GM23248 (cell line): ENCODE data around the gene LENG9. TPM values are rescaled to one million over a fixed set of nuclear protein-coding genes. Genes with fewer than 3 reads are reported as not detected.

Experiments used
- DNase-seq: peaks from one replicate; pipeline ENCODE4 v3.0.0-alpha.2; 2015
- H2AFZ ChIP-seq: fragments of 200-600 bp; sonication (generic); 2 replicates; pipeline ENCODE4 v1.6.1; 2016; ENCODE audit warnings: antibody characterized with exemption
- H3F3A ChIP-seq: fragments of 200-600 bp; sonication (generic); 2 replicates; pipeline ENCODE4 v1.6.1; 2016; ENCODE audit warnings: mild to moderate bottlenecking, antibody characterized with exemption, mixed run types; ENCODE audit not compliant: insufficient read depth
- H3K27ac ChIP-seq: fragments of 200-600 bp; sonication (generic); 2 replicates; pipeline ENCODE4 v1.5.1; 2016; ENCODE audit warnings: mild to moderate bottlenecking
- H3K27me3 ChIP-seq: fragments of 200-600 bp; sonication (generic); replicated peaks from 2 replicates; pipeline ENCODE4 v1.6.1; 2016; ENCODE audit warnings: mild to moderate bottlenecking; ENCODE audit not compliant: insufficient read depth
- H3K36me3 ChIP-seq: fragments of 200-600 bp; sonication (generic); 2 replicates; pipeline ENCODE4 v1.6.1; 2016; ENCODE audit warnings: low read depth, mild to moderate bottlenecking
- H3K4me1 ChIP-seq: fragments of 200-600 bp; sonication (generic); 2 replicates; pipeline ENCODE4 v1.6.1; 2016; ENCODE audit warnings: mild to moderate bottlenecking; ENCODE audit not compliant: insufficient read depth
- H3K4me2 ChIP-seq: fragments of 200-600 bp; sonication (generic); one replicate; pipeline ENCODE4 v1.6.1; 2016; ENCODE audit warnings: mild to moderate bottlenecking; ENCODE audit not compliant: unreplicated experiment
- H3K4me3 ChIP-seq: fragments of 200-600 bp; sonication (generic); 2 replicates; pipeline ENCODE4 v1.5.1; 2016; ENCODE audit warnings: mild to moderate bottlenecking
- H3K79me2 ChIP-seq: fragments of 200-600 bp; sonication (generic); 2 replicates; pipeline ENCODE4 v1.6.1; 2016; ENCODE audit warnings: mild to moderate bottlenecking; ENCODE audit not compliant: insufficient read depth
- H3K9ac ChIP-seq: fragments of 200-600 bp; sonication (generic); 2 replicates; pipeline ENCODE4 v1.6.1; 2016; ENCODE audit warnings: mild to moderate bottlenecking
- H3K9me2 ChIP-seq: fragments of 200-600 bp; sonication (generic); 2 replicates; pipeline ENCODE4 v1.6.1; 2016; ENCODE audit warnings: mixed run types, mild to moderate bottlenecking, moderate library complexity; ENCODE audit not compliant: insufficient read depth
- H3K9me3 ChIP-seq: fragments of 200-600 bp; sonication (generic); one replicate; pipeline ENCODE4 v1.6.1; 2017; ENCODE audit warnings: low read depth
- H4K20me1 ChIP-seq: fragments of 200-600 bp; sonication (generic); 2 replicates; pipeline ENCODE4 v1.6.0; 2016; ENCODE audit not compliant: insufficient read depth
- EZH2 ChIP-seq: fragments of 200-600 bp; sonication (generic); IDR thresholded peaks from 2 replicates; pipeline ENCODE4 v1.6.1; 2018; ENCODE audit warnings: antibody characterized with exemption, mild to moderate bottlenecking; ENCODE audit not compliant: insufficient read depth, poor library complexity, severe bottlenecking
- EZH2phosphoT487 ChIP-seq: fragments of 200-600 bp; sonication (generic); IDR thresholded peaks from 2 replicates; pipeline ENCODE4 v1.6.1; 2018; ENCODE audit warnings: antibody characterized with exemption, moderate library complexity, mild to moderate bottlenecking, low read depth; ENCODE audit not compliant: insufficient read depth
- WGBS, 2 experiments: methylation state at CpG; one replicate each; pipeline ENCODE4 v1.1.6; 2015 to 2017; ENCODE audit warnings: low lambda C conversion rate in 2 of 2, low coverage in 1 of 2; ENCODE audit errors: missing lambda C conversion rate in 2 of 2; 5-methylcytosine and 5-hydroxymethylcytosine counted together
- in situ Hi-C: fragments of 300-500 bp; cut with MboI; formaldehyde crosslinking; loops from 2 replicates; pipeline ENCODE4 v1.15.0; 2020
- polyA plus RNA-seq: library from polyadenylated mRNA; unstranded; fragments of >200 nt; fragmentation: Nextera tagmentation; extraction: Ambion mirVana; gene quantifications from 2 replicates; pipeline ENCODE4 v1.2.1, GENCODE V29; 2016
- total RNA-seq: library from RNA; depleted of rRNA; stranded (reverse); fragments of >200 nt; shearing (Covaris generic); gene quantifications from 2 replicates; pipeline ENCODE4 v1.2.3, GENCODE V29; 2014

The LENG9 gene
- total and polyA plus RNA-seq, 2 experiments from 2014 or later, result 0.41 to 13.5 TPM

DNA sequence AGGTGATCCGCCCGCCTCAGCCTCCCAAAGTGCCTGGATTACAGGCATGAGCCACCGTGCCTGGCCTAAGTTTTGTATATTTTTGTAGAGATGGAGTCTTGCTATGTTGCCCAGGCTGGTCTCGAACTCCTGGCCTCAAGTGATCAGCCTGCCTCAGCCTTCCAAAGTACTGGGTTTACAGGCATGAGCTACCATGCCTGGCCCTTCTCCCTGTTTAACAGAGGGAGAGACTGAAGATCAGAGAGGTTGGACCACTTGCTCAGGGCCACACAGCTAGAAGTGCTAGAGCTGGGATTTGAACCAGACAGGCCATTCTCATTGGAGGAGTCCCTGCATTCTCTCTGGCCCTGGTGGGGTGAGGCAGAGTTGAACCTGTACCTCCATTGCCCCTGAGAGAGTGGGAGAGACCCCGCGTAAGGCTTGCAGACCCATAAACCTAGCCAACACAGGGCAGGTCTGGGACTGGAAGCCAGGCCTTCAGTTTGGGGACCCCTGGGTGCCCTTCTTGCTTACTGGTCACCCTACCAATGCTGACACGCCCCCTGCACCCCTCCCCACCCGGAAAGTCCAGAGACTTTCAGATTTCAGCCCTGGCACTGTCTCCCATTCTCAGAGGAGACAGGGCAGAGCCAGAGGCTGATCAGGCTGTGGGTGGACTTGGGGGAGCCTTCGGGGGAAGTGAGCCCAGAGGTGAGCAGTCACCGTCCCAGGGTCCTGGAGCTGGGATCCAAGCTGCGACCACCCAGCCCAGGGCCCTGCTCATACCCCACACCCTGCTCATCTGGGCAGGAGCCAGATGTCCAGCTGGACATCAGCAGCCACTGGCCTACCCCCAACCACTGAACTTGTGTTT is 35.0 kb downstream of the LENG9 start:
- TF ChIP-seq EZH2phosphoT487 (no peak), EZH2 (no peak)
- no peaks in the 10 kb centered on the region; the same call in 1 of the 2 replicates for H3K27me3 ChIP-seq

DNA sequence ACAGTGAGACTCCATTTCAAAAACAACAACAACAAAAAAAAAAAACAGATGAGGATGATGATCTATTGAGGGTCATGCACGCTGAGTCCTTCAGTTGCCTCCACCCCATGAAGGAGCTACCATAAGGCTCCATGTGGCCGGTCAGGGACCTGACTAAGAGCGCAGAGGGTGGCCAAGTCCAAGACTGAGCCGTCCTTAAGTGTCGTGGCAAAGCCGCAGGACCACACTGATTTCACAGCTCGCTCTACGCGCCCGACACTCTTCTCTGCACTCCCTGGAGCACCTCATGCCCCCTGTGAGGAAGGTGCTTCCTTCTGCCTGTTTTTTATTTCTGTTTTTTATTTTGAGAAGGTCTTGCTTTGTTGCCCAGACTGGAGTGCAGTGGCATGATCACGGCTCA is 36.0 kb downstream of the LENG9 start:
- 84 to 85% methylated on average over 11 of the region's 11 CpGs for WGBS, 2 experiments
- Histone ChIP-seq H3K4me2 (no peak overlapping the region), H3K4me3 (no peak overlapping the region), H2AFZ (no peak overlapping the region), H3K27me3 (no peaks in the 10 kb centered on the region; the same call in 1 of the 2 replicates), H3F3A (no peaks in the 10 kb centered on the region), H3K9ac (no peak overlapping the region), H3K9me3 (no peaks in the 10 kb centered on the region), H3K36me3 (no peaks in the 10 kb centered on the region), H3K4me1 (no peaks in the 10 kb centered on the region), H3K79me2 (no peaks in the 10 kb centered on the region), H4K20me1 (no peaks in the 10 kb centered on the region), H3K9me2 (no peaks in the 10 kb centered on the region), H3K27ac (no peak overlapping the region)
- in situ Hi-C loops, result no loop called here
- DNase-seq, result no peak
- TF ChIP-seq EZH2phosphoT487 (no peak), EZH2 (no peak)

More for the DNA sequence above, 35.0 kb downstream of the LENG9 start:
- no peaks in the 10 kb centered on the region for H3K9me3 ChIP-seq
- H3K4me3 ChIP-seq, result no peak overlapping the region
- H3K4me2 ChIP-seq, result no peak overlapping the region
- H3K4me1 ChIP-seq, result no peaks in the 10 kb centered on the region
- no peaks in the 10 kb centered on the region for H3K79me2 ChIP-seq
- H3K27ac ChIP-seq, result no peak overlapping the region
- H3K36me3 ChIP-seq, result no peaks in the 10 kb centered on the region
- DNase-seq, result no peak
- no peaks in the 10 kb centered on the region for H3K9me2 ChIP-seq
- no peaks in the 10 kb centered on the region for H4K20me1 ChIP-seq
- in situ Hi-C loops, result no loop called here
- no peaks in the 10 kb centered on the region for H3F3A ChIP-seq
- 52 to 58% methylated on average over 9 to 11 of the region's 11 CpGs for WGBS, 2 experiments
- no peak overlapping the region for H3K9ac ChIP-seq
- H2AFZ ChIP-seq, result no peak overlapping the region

DNA sequence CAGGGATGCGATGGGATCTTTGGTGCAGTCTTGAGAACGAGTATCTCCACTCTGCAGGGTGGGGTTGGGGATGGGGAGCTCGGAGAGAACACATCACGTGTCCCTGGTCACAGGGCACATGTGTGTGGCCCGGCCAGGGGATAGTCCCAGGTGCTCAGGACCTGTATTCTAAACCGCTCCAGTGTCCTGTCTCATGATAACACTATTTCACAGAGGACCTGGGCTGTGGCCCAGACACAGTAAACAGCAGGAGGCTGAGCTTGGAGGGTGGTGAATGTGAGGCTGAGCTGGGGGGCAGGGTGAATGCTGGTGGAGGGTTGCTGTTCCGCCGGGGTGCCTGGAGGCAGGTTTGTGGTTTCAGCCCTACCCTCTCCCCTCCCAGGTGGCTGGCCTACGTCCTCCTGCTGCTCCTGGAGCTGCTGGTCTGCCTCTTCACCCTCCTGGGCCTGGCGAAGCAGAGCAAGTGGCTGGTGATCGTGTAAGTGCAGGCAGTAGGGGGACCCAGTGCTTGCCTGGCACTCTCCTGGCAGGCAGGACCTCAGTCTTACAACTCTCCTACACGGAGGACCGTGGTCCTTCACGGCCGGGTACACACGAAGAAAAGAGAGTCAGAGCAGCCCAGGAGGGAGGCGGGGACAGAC is 37.2 kb downstream of the LENG9 start:
- TF ChIP-seq EZH2, result no peak
- no peak for TF ChIP-seq EZH2phosphoT487
- no peak overlapping the region for H3K27ac ChIP-seq
- H3K4me3 ChIP-seq, result no peak overlapping the region
- H3K79me2 ChIP-seq, result no peaks in the 10 kb centered on the region
- in situ Hi-C loops, result no loop called here
- H2AFZ ChIP-seq, result no peak overlapping the region
- WGBS, 2 experiments, result 40 to 43% methylated on average over 17 of the region's 17 CpGs
- no peaks in the 10 kb centered on the region for H3K4me1 ChIP-seq
- H4K20me1 ChIP-seq, result no peaks in the 10 kb centered on the region
- no peaks in the 10 kb centered on the region for H3K36me3 ChIP-seq
- H3K9me3 ChIP-seq, result no peaks in the 10 kb centered on the region
- no peaks in the 10 kb centered on the region for H3F3A ChIP-seq
- no peak overlapping the region for H3K4me2 ChIP-seq
- H3K9ac ChIP-seq, result no peak overlapping the region
- peaks cover 5% of the 10 kb centered on the region for H3K27me3 ChIP-seq
- H3K9me2 ChIP-seq, result no peaks in the 10 kb centered on the region
- no peak for DNase-seq

DNA sequence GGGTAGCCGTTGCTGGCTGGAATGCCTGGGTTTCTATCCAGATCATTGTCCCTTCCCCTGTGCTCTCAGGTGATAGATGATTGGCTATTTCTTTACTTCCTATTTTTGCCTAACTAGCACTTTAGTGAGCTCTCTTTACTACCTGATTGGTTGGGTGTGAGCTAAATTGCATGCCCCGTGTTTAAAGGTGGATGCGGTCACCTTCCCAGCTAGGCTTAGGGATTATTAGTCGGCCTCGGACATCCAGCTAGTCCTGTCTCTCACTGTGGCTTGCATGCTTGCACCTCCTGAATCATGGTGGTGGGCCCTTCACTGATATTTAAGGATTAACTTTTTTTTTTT is 38.2 kb downstream of the LENG9 start:
- no peak for DNase-seq
- no peaks in the 10 kb centered on the region for H3K79me2 ChIP-seq
- no peaks in the 10 kb centered on the region for H3K4me1 ChIP-seq
- no peaks in the 10 kb centered on the region for H3K9me2 ChIP-seq
- H3K4me2 ChIP-seq, result no peak overlapping the region
- no peaks in the 10 kb centered on the region for H3K36me3 ChIP-seq
- H3K4me3 ChIP-seq, result no peak overlapping the region
- no peak overlapping the region for H2AFZ ChIP-seq
- no peaks in the 10 kb centered on the region for H4K20me1 ChIP-seq
- H3K9ac ChIP-seq, result no peak overlapping the region
- H3K9me3 ChIP-seq, result no peaks in the 10 kb centered on the region
- no peaks in the 10 kb centered on the region for H3F3A ChIP-seq
- no peak for TF ChIP-seq EZH2
- TF ChIP-seq EZH2phosphoT487, result no peak
- H3K27me3 ChIP-seq, result peaks cover 8% of the 10 kb centered on the region
- in situ Hi-C loops, result no loop called here
- 50 to 54% methylated on average over 5 of the region's 5 CpGs for WGBS, 2 experiments
- H3K27ac ChIP-seq, result no peak overlapping the region
